AG09309 (cell line): ENCODE measurements around the gene GALNS.

Experiments used
- DNase-seq: peaks from one replicate; pipeline ENCODE4 v3.0.0-alpha.2; 2010; ENCODE audit warnings: low read depth
- H3K4me3 ChIP-seq: 2 replicates; pipeline ENCODE4 v1.5.1; 2011; ENCODE audit warnings: mild to moderate bottlenecking, low read depth, low read length, moderate library complexity; ENCODE audit not compliant: control insufficient read depth
- CTCF ChIP-seq: IDR thresholded peaks from 2 replicates; pipeline ENCODE4 v1.5.1; 2011; ENCODE audit warnings: mild to moderate bottlenecking, low read depth, low read length, inconsistent platforms; ENCODE audit not compliant: insufficient read depth, control insufficient read depth; ENCODE audit errors: missing control alignments

Gene GALNS

GRCh38 chr16:88842308-88842756, 14.4 kb downstream of the GALNS start:
- no peak for DNase-seq
- no peak for TF ChIP-seq CTCF
- no peak overlapping the region for H3K4me3 ChIP-seq

- no peak overlapping the region for H3K4me3 ChIP-seq
- no peak for TF ChIP-seq CTCF
- no peak for DNase-seq
Measured at GRCh38 chr16:88841521-88842307, 15.0 kb downstream of the GALNS start.

- no peak for TF ChIP-seq CTCF
- DNase-seq: no peak
- no peak overlapping the region for H3K4me3 ChIP-seq
Measured at GRCh38 chr16:88840600-88841215, 16.0 kb downstream of the GALNS start.

GRCh38 chr16:88839745-88840599, 16.8 kb downstream of the GALNS start:
- DNase-seq: no peak
- TF ChIP-seq CTCF: no peak
- H3K4me3 ChIP-seq: no peak overlapping the region

- H3K4me3 ChIP-seq: no peak overlapping the region
- DNase-seq: no peak
- TF ChIP-seq CTCF: no peak
Measured at GRCh38 chr16:88839026-88839529, 17.7 kb downstream of the GALNS start.

- no peak overlapping the region for H3K4me3 ChIP-seq
- DNase-seq: no peak
- no peak for TF ChIP-seq CTCF
Measured at GRCh38 chr16:88838566-88838965, 18.2 kb downstream of the GALNS start.
